K562 (cell line): Measurements from ENCODE around the gene CYS1. TPM values are rescaled to one million over a fixed set of nuclear protein-coding genes. Genes with fewer than 3 reads are reported as not detected.

Source experiments
- ATAC-seq: fragments of 200-7000 bp; cut with Tn5 transposase; 3 replicates; pipeline ENCODE4 v1.9.1; 2020; ENCODE audit warnings: moderate library complexity
- BruUV-seq: library from RNA; stranded (reverse); fragments of 400-500 nt; replicated peaks from 2 replicates; lab custom pipeline; 2021; lab: Mats Ljungman, UMichigan
- CTCF ChIA-PET: fragments of 300-600 bp; formaldehyde crosslinking; extraction: SDS; loops from one replicate; lab custom pipeline; 2021; ENCODE audit warnings: low intra/inter-chr PET ratio; lab: Yijun Ruan, JAX
- POLR2A ChIA-PET: fragments of 300-600, 350-650 bp; sonication (Branson Sonifier 250); formaldehyde crosslinking; extraction: SDS; loops from one replicate; lab custom pipeline; 2021; ENCODE audit warnings: antibody characterized with exemption, inconsistent platforms; lab: Yijun Ruan, JAX
- DNase-seq, 4 experiments: peaks; one replicate each; pipeline versions ENCODE4 v3.0.0 to v3.0.0-alpha.2; 2011 to 2018; ENCODE audit warnings: low spot score in 3 of 4, mixed read lengths in 3 of 4; ENCODE audit errors: extremely low read depth in 1 of 4
- FAIRE-seq: peaks from 2 replicates; lab custom pipeline; 2011; peaks lifted over from hg19 to GRCh38; lab: Jason Lieb, UNC
- H2AFZ ChIP-seq: 2 replicates; pipeline ENCODE4 v1.6.0; 2011; ENCODE audit warnings: low read depth, low read length, control low read depth, inconsistent platforms
- H3K27ac ChIP-seq: fragments of 200-600 bp; 3 replicates; pipeline ENCODE4 v1.8.0; 2011; ENCODE audit warnings: low read depth, mild to moderate bottlenecking, control low read depth, inconsistent platforms, low read length, moderate library complexity, mixed read lengths; ENCODE audit errors: extremely low read depth
- H3K27me3 ChIP-seq, 2 experiments: fragments of 300-600 bp in 1 of 2; 2 replicates in 1 of 2; 3 replicates in 1 of 2; pipeline versions ENCODE4 v1.6.0 to v1.8.0; 2011; ENCODE audit warnings: inconsistent platforms in 2 of 2, low read length in 2 of 2, mild to moderate bottlenecking in 1 of 2, mixed read lengths in 1 of 2, moderate library complexity in 1 of 2; ENCODE audit not compliant: control insufficient read depth in 2 of 2, insufficient read depth in 2 of 2
- H3K36me3 ChIP-seq: fragments of 300-600 bp; 3 replicates; pipeline ENCODE4 v1.8.0; 2011; ENCODE audit warnings: mild to moderate bottlenecking, low read length, inconsistent platforms; ENCODE audit not compliant: control insufficient read depth, insufficient read depth
- H3K4me1 ChIP-seq, 2 experiments: fragments of 200-600 bp in 1 of 2; replicated peaks in 1 of 2; 2 replicates in 1 of 2; 3 replicates in 1 of 2; pipeline versions ENCODE4 v1.5.1 to v1.8.0; 2011; ENCODE audit warnings: inconsistent platforms in 2 of 2, low read length in 2 of 2, mild to moderate bottlenecking in 1 of 2, mixed read lengths in 1 of 2, moderate library complexity in 1 of 2; ENCODE audit not compliant: control insufficient read depth in 2 of 2, insufficient read depth in 2 of 2
- H3K4me2 ChIP-seq: 2 replicates; pipeline ENCODE4 v1.6.1; 2011; ENCODE audit warnings: low read length, control low read depth, inconsistent platforms, mixed read lengths; ENCODE audit not compliant: insufficient read depth
- H3K4me3 ChIP-seq: fragments of 200-600 bp; sonication (generic), shearing (Covaris generic); 2 replicates; pipeline ENCODE4 v1.5.1; 2016; ENCODE audit warnings: control low read depth, inconsistent platforms
- H3K79me2 ChIP-seq: fragments of 200-600 bp; 3 replicates; pipeline ENCODE4 v1.8.0; 2011; ENCODE audit warnings: low read length, inconsistent platforms; ENCODE audit not compliant: control insufficient read depth, insufficient read depth
- H3K9ac ChIP-seq, 2 experiments: 2 replicates each; pipeline versions ENCODE4 v1.6.0 to v1.6.1; 2011; ENCODE audit warnings: low read depth in 2 of 2, low read length in 2 of 2, control low read depth in 1 of 2, inconsistent platforms in 1 of 2, mild to moderate bottlenecking in 1 of 2, mixed read lengths in 1 of 2; ENCODE audit not compliant: insufficient read depth in 1 of 2
- H3K9me1 ChIP-seq: one replicate; pipeline ENCODE4 v1.6.0; 2011; ENCODE audit warnings: inconsistent platforms, mild to moderate bottlenecking, low read length, moderate library complexity; ENCODE audit not compliant: control insufficient read depth, insufficient read depth
- H3K9me3 ChIP-seq: replicated peaks from 2 replicates; pipeline ENCODE4 v1.5.1; 2011; ENCODE audit warnings: low read depth, low read length, inconsistent platforms; ENCODE audit not compliant: control insufficient read depth, insufficient read depth
- H4K20me1 ChIP-seq: replicated peaks from 2 replicates; pipeline ENCODE4 v1.6.1; 2011; ENCODE audit warnings: low read length, inconsistent platforms, mixed read lengths; ENCODE audit not compliant: control insufficient read depth, insufficient read depth
- GATAD2B ChIP-seq: fragments of 450-650 bp; IDR thresholded peaks from 2 replicates; pipeline ENCODE4 v1.6.1; 2017; ENCODE audit warnings: mild to moderate bottlenecking, borderline replicate concordance
- RBM39 ChIP-seq: fragments of 200-400 bp; formaldehyde crosslinking; optimal IDR thresholded peaks from 2 replicates; pipeline ENCODE3; 2018; ENCODE audit warnings: low read depth, low read length
- ZKSCAN3 ChIP-seq: fragments of 250-450 bp; sonication (Bioruptor Pico); IDR thresholded peaks from 2 replicates; pipeline ENCODE4 v1.4.0; 2020
- ZNF395 ChIP-seq: fragments of 200-800 bp; sonication (Bioruptor generic); IDR thresholded peaks from 2 replicates; pipeline ENCODE4 v1.6.1; 2017; ENCODE audit warnings: missing genetic modification characterization, missing compliant biosample characterization
- ZNF41 ChIP-seq: fragments of 250-450 bp; sonication (Bioruptor Pico); conservative IDR thresholded peaks from 2 replicates; pipeline ENCODE4 v1.4.0; 2020; ENCODE audit warnings: mild to moderate bottlenecking
- WGBS: fragments of 100-300 bp; shearing (Covaris generic); methylation state at CpG from one replicate; pipeline ENCODE4 v1.1.6; 2016; ENCODE audit warnings: low coverage, mixed read lengths; ENCODE audit not compliant: insufficient coverage; ENCODE audit errors: missing lambda C conversion rate; 5-methylcytosine and 5-hydroxymethylcytosine counted together
- in situ Hi-C: fragments of 300-500 bp; cut with MboI; formaldehyde crosslinking; loops from 4 replicates; pipeline ENCODE4 v1.15.0; 2018; ENCODE audit warnings: inconsistent platforms, mixed read lengths
- intact Hi-C: fragments of 100-400 bp; cut with micrococcal nuclease; formaldehyde crosslinking; loops from 2 replicates; pipeline ENCODE4 v1.14.2; 2022
- polyA plus RNA-seq, 8 experiments: library from polyadenylated mRNA; depleted of rRNA in 4 of 8; stranded (reverse) in 5 of 8; unstranded in 3 of 8; fragments of >200 nt; fragmentation: Nextera tagmentation in 2 of 8; fragmentation: Illumina TruSeq in 1 of 8; extraction: Ambion mirVana in 2 of 8; extraction: Trizol in 1 of 8; gene quantifications; 2 replicates each; pipeline versions ENCODE4 v1.2.1 to v1.2.3, GENCODE V29; 2011 to 2014; ENCODE audit warnings: inconsistent platforms in 1 of 8, missing spikeins in 1 of 8
- total RNA-seq, 7 experiments: library from RNA; depleted of rRNA in 6 of 7; stranded (reverse); fragments of >200 nt in 6 of 7; fragmentation: Illumina TruSeq in 2 of 7; extraction: Trizol in 2 of 7; gene quantifications; 2 replicates each; pipeline versions ENCODE4 v1.2.1 to v1.2.3, GENCODE V29; 2011 to 2021; ENCODE audit warnings: low replicate concordance in 1 of 7
- TF ChIP-seq, protein P1 (sequence below): fragments of 250-450 bp; sonication (Bioruptor Pico); IDR thresholded peaks from 2 replicates; pipeline ENCODE4 v1.8.0; 2022; ENCODE audit warnings: inconsistent platforms, mild to moderate bottlenecking, moderate library complexity, borderline replicate concordance

The CYS1 gene
- total and polyA plus RNA-seq, 9 of the 15 experiments (the other 6 are each of a cell fraction or from before 2014, with no cell fraction given): 0.11 to 0.13 TPM; not detected in 7

- WGBS: 92% methylated on average over 8 of the region's 17 CpGs
- Histone ChIP-seq H3K79me2 (no peaks in the 10 kb centered on the region), H4K20me1 (no peaks in the 10 kb centered on the region), H3K9me3 (no peaks in the 10 kb centered on the region), H3K9me1 (no peaks in the 10 kb centered on the region), H3K4me1 (peaks cover 11 to 53% of the 10 kb centered on the region in 2 experiments), H3K27me3 (no peaks in the 10 kb centered on the region), H3K4me3 (no peak overlapping the region), H3K4me2 (no peak overlapping the region), H3K36me3 (peaks cover 11% of the 10 kb centered on the region; the same call in 2 of the 3 replicates), H2AFZ (no peak overlapping the region), H3K27ac (no peak overlapping the region), H3K9ac (peak overlapping the region in 1 of 2 experiments; percentile 41; a peak in 1 of 4 replicates)
- BruUV-seq: no TSS peak
- intact Hi-C loops (no loop called here), in situ Hi-C loops (no loop called here)
- POLR2A ChIA-PET: interaction anchor here (2.2 kb wide), 1 partner anchor 8 kb away, joined by 11 read pairs; no protein-coding TSS in a partner anchor
- DNase-seq (no peak), ATAC-seq (no peak), FAIRE-seq (no peak)
- CTCF ChIA-PET: interaction anchor here (0.6 kb wide), 1 partner anchor 351 kb away, joined by 3 read pairs; no protein-coding TSS in a partner anchor
- TF ChIP-seq ZNF41 (CRISPR knock-in tag) (no peak), RBM39 (no peak), GATAD2B (no peak), ZNF395 (CRISPR knock-in tag) (no peak), ZKSCAN3 (CRISPR knock-in tag) (no peak)
- TF ChIP-seq, protein P1, sequence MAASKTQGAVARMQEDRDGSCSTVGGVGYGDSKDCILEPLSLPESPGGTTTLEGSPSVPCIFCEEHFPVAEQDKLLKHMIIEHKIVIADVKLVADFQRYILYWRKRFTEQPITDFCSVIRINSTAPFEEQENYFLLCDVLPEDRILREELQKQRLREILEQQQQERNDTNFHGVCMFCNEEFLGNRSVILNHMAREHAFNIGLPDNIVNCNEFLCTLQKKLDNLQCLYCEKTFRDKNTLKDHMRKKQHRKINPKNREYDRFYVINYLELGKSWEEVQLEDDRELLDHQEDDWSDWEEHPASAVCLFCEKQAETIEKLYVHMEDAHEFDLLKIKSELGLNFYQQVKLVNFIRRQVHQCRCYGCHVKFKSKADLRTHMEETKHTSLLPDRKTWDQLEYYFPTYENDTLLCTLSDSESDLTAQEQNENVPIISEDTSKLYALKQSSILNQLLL: no peak
Measured at GRCh38 chr2:10059016-10059351, 21.2 kb downstream of the CYS1 start.
